ENCODE measurements around the gene TESPA1.

TESPA1 gene

DNA sequence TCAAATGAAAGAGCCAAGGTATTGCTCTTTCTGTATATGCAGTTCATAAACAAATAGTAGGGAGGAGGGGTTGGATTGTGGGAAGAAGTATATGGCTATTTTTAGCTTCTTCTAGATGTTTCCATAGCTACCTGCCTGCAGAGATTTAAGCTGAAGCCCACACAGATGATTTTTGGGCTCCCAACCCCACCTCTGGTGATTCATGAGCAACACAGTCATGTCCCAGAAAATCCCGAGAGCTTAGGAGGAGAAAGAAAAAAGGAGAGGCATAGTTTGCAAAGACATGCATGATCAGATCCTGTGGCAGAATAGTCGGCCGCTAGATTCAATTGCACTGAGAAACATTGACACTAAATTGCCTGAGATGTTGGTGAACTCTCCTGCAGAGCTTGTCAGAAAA, 13.8 kb downstream of the TESPA1 start (continued):
- no peak for TF ChIP-seq ZNF132 (tag by site-specific recombination; IDR thresholded peaks at IDR 0.05; ENCODE audit: borderline replicate concordance)

DNA sequence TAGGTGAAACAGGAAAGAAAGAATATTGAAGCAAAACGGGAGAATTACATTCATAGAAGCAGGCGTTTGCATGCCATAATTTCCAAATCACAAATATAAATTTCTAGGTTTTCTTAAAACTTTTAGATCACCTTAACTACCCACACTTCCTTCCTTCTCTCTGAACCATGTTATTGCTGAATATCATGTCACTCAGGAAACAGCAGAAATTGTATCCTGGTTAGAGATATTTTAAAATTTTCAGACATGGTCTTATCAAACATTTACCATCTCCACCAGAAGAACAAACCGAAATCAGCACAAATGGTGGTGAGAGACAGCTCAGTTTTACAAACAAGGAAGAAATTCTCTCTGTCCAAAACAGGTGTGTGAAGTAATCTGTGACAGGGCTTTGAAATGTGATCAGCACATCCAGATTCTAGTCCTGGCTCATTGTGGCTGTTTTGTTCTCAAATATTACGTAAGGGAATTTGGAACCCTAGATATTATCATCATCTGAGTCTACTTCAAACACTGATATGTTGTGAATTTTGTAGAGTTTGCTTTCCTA, 16.3 kb downstream of the TESPA1 start:
- H3K4me1 ChIP-seq (ENCODE audit: control insufficient read depth, insufficient read depth, low read length), result no peaks in the 10 kb centered on the region
- ChIA-PET POLR2A (interaction anchor here (0.5 kb wide), 1 partner anchor 448 kb away, joined by 4 read pairs; no protein-coding TSS in a partner anchor), CTCF (interaction anchor here (0.7 to 3.5 kb wide), 6 partner anchors 10 to 266 kb away, joined by 3 to 17 read pairs (median 4); no protein-coding TSS in a partner anchor)
- no peak for TF ChIP-seq ZFP3 (tag by site-specific recombination; IDR thresholded peaks at IDR 0.05; ENCODE audit: low read depth)
- no peak for TF ChIP-seq ZNF791 (tag by site-specific recombination; IDR thresholded peaks at IDR 0.05)
- TF ChIP-seq ZNF785 (tag by site-specific recombination; IDR thresholded peaks at IDR 0.05), result no peak
- no peaks in the 10 kb centered on the region for H3K36me3 ChIP-seq (ENCODE audit: control insufficient read depth in 2 of 2, insufficient read depth in 1 of 2, low read length in 2 of 2)
- H3K9me3 ChIP-seq (ENCODE audit: control insufficient read depth, insufficient read depth, low read depth, low read length), result no peaks in the 10 kb centered on the region
- H3K27ac ChIP-seq (ENCODE audit: extremely low read depth, low read depth, low read length), result no peak overlapping the region
- H3K4me3 ChIP-seq (ENCODE audit: low read depth, low read length), result no peak overlapping the region

GRCh38 chr12:54967461-54967860, 17.1 kb downstream of the TESPA1 start:
- Histone ChIP-seq H3K27ac (ENCODE audit: extremely low read depth, low read depth, low read length) (no peak overlapping the region), H3K9me3 (ENCODE audit: control insufficient read depth, insufficient read depth, low read depth, low read length) (no peaks in the 10 kb centered on the region), H3K36me3 (ENCODE audit: control insufficient read depth in 2 of 2, insufficient read depth in 1 of 2, low read length in 2 of 2) (no peaks in the 10 kb centered on the region), H3K4me3 (ENCODE audit: low read depth, low read length) (no peak overlapping the region), H3K4me1 (ENCODE audit: control insufficient read depth, insufficient read depth, low read length) (no peaks in the 10 kb centered on the region)
- ChIA-PET CTCF (interaction anchor here (1.1 to 3.5 kb wide), 3 partner anchors 9 to 218 kb away, joined by 3 to 17 read pairs (median 3); no protein-coding TSS in a partner anchor), POLR2A (no interaction called here)
- TF ChIP-seq ZNF791 (tag by site-specific recombination; IDR thresholded peaks at IDR 0.05) (no peak), ZNF658 (tag by site-specific recombination; IDR thresholded peaks at IDR 0.05) (no peak), ZSCAN23 (tag by site-specific recombination; IDR thresholded peaks at IDR 0.05) (no peak), ZBTB26 (tag by site-specific recombination; optimal IDR thresholded peaks at IDR 0.05) (no peak), TCF7L2 (IDR thresholded peaks at IDR 0.05; ENCODE audit: borderline replicate concordance, low read depth, low read length) (no peak), ZNF707 (tag by site-specific recombination; IDR thresholded peaks at IDR 0.05) (no peak), ZNF266 (tag by site-specific recombination; IDR thresholded peaks at IDR 0.05; ENCODE audit: low read depth) (no peak), ZNF416 (tag by site-specific recombination; IDR thresholded peaks at IDR 0.05) (no peak), ZNF558 (tag by site-specific recombination; IDR thresholded peaks at IDR 0.05) (no peak), ZNF121 (tag by site-specific recombination; IDR thresholded peaks at IDR 0.05) (no peak), ZNF354C (tag by site-specific recombination; IDR thresholded peaks at IDR 0.05; ENCODE audit: borderline replicate concordance, low read depth) (no peak), ZNF423 (tag by site-specific recombination; IDR thresholded peaks at IDR 0.05) (no peak), YY1 (tag by site-specific recombination; IDR thresholded peaks at IDR 0.05) (no peak), ZNF48 (tag by site-specific recombination; IDR thresholded peaks at IDR 0.05) (no peak), ZNF639 (tag by site-specific recombination; IDR thresholded peaks at IDR 0.05) (no peak), ZNF169 (tag by site-specific recombination; IDR thresholded peaks at IDR 0.05) (no peak)
- TF ChIP-seq, protein P1, sequence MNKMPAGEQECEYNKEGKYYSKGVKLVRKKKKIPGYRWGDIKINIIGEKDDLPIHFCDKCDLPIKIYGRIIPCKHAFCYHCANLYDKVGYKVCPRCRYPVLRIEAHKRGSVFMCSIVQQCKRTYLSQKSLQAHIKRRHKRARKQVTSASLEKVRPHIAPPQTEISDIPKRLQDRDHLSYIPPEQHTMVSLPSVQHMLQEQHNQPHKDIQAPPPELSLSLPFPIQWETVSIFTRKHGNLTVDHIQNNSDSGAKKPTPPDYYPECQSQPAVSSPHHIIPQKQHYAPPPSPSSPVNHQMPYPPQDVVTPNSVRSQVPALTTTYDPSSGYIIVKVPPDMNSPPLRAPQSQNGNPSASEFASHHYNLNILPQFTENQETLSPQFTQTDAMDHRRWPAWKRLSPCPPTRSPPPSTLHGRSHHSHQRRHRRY (tag by site-specific recombination; IDR thresholded peaks at IDR 0.05), result no peak
